K562 (cell line): ENCODE results near the gene USP35. TPM values are rescaled to one million over a fixed set of nuclear protein-coding genes. Genes with fewer than 3 reads are reported as not detected.

Experiments used
- ATAC-seq: fragments of 200-7000 bp; cut with Tn5 transposase; 3 replicates; pipeline ENCODE4 v1.9.1; 2020; ENCODE audit warnings: moderate library complexity
- BruUV-seq: library from RNA; stranded (reverse); fragments of 400-500 nt; replicated peaks from 2 replicates; lab custom pipeline; 2021; lab: Mats Ljungman, UMichigan
- CTCF ChIA-PET: fragments of 300-600 bp; formaldehyde crosslinking; extraction: SDS; loops from one replicate; lab custom pipeline; 2021; ENCODE audit warnings: low intra/inter-chr PET ratio; lab: Yijun Ruan, JAX
- POLR2A ChIA-PET: fragments of 300-600, 350-650 bp; sonication (Branson Sonifier 250); formaldehyde crosslinking; extraction: SDS; loops from one replicate; lab custom pipeline; 2021; ENCODE audit warnings: antibody characterized with exemption, inconsistent platforms; lab: Yijun Ruan, JAX
- DNase-seq, 4 experiments: peaks; one replicate each; pipeline versions ENCODE4 v3.0.0 to v3.0.0-alpha.2; 2011 to 2018; ENCODE audit warnings: low spot score in 3 of 4, mixed read lengths in 3 of 4; ENCODE audit errors: extremely low read depth in 1 of 4
- FAIRE-seq: peaks from 2 replicates; lab custom pipeline; 2011; peaks lifted over from hg19 to GRCh38; lab: Jason Lieb, UNC
- H2AFZ ChIP-seq: 2 replicates; pipeline ENCODE4 v1.6.0; 2011; ENCODE audit warnings: low read depth, low read length, control low read depth, inconsistent platforms
- H3K27ac ChIP-seq: fragments of 200-600 bp; 3 replicates; pipeline ENCODE4 v1.8.0; 2011; ENCODE audit warnings: low read depth, mild to moderate bottlenecking, control low read depth, inconsistent platforms, low read length, moderate library complexity, mixed read lengths; ENCODE audit errors: extremely low read depth
- H3K27me3 ChIP-seq, 2 experiments: fragments of 300-600 bp in 1 of 2; 2 replicates in 1 of 2; 3 replicates in 1 of 2; pipeline versions ENCODE4 v1.6.0 to v1.8.0; 2011; ENCODE audit warnings: inconsistent platforms in 2 of 2, low read length in 2 of 2, mild to moderate bottlenecking in 1 of 2, mixed read lengths in 1 of 2, moderate library complexity in 1 of 2; ENCODE audit not compliant: control insufficient read depth in 2 of 2, insufficient read depth in 2 of 2
- H3K36me3 ChIP-seq: fragments of 300-600 bp; 3 replicates; pipeline ENCODE4 v1.8.0; 2011; ENCODE audit warnings: mild to moderate bottlenecking, low read length, inconsistent platforms; ENCODE audit not compliant: control insufficient read depth, insufficient read depth
- H3K4me1 ChIP-seq, 2 experiments: fragments of 200-600 bp in 1 of 2; replicated peaks in 1 of 2; 2 replicates in 1 of 2; 3 replicates in 1 of 2; pipeline versions ENCODE4 v1.5.1 to v1.8.0; 2011; ENCODE audit warnings: inconsistent platforms in 2 of 2, low read length in 2 of 2, mild to moderate bottlenecking in 1 of 2, mixed read lengths in 1 of 2, moderate library complexity in 1 of 2; ENCODE audit not compliant: control insufficient read depth in 2 of 2, insufficient read depth in 2 of 2
- H3K4me2 ChIP-seq: 2 replicates; pipeline ENCODE4 v1.6.1; 2011; ENCODE audit warnings: low read length, control low read depth, inconsistent platforms, mixed read lengths; ENCODE audit not compliant: insufficient read depth
- H3K4me3 ChIP-seq: fragments of 200-600 bp; sonication (generic), shearing (Covaris generic); 2 replicates; pipeline ENCODE4 v1.5.1; 2016; ENCODE audit warnings: control low read depth, inconsistent platforms
- H3K79me2 ChIP-seq: fragments of 200-600 bp; 3 replicates; pipeline ENCODE4 v1.8.0; 2011; ENCODE audit warnings: low read length, inconsistent platforms; ENCODE audit not compliant: control insufficient read depth, insufficient read depth
- H3K9ac ChIP-seq, 2 experiments: 2 replicates each; pipeline versions ENCODE4 v1.6.0 to v1.6.1; 2011; ENCODE audit warnings: low read depth in 2 of 2, low read length in 2 of 2, control low read depth in 1 of 2, inconsistent platforms in 1 of 2, mild to moderate bottlenecking in 1 of 2, mixed read lengths in 1 of 2; ENCODE audit not compliant: insufficient read depth in 1 of 2
- H3K9me1 ChIP-seq: one replicate; pipeline ENCODE4 v1.6.0; 2011; ENCODE audit warnings: inconsistent platforms, mild to moderate bottlenecking, low read length, moderate library complexity; ENCODE audit not compliant: control insufficient read depth, insufficient read depth
- H3K9me3 ChIP-seq: replicated peaks from 2 replicates; pipeline ENCODE4 v1.5.1; 2011; ENCODE audit warnings: low read depth, low read length, inconsistent platforms; ENCODE audit not compliant: control insufficient read depth, insufficient read depth
- H4K20me1 ChIP-seq: replicated peaks from 2 replicates; pipeline ENCODE4 v1.6.1; 2011; ENCODE audit warnings: low read length, inconsistent platforms, mixed read lengths; ENCODE audit not compliant: control insufficient read depth, insufficient read depth
- ELK3 ChIP-seq: fragments of 450-650 bp; formaldehyde crosslinking; IDR thresholded peaks from 2 replicates; pipeline ENCODE4 v1.4.0; 2020; ENCODE audit warnings: mild to moderate bottlenecking
- HDGF ChIP-seq: fragments of 450-650 bp; IDR thresholded peaks from 2 replicates; pipeline ENCODE4 v1.6.1; 2016
- HEY1 ChIP-seq: fragments of 250-450 bp; sonication (Bioruptor Pico); IDR thresholded peaks from 2 replicates; pipeline ENCODE4 v1.5.0; 2020; ENCODE audit warnings: mild to moderate bottlenecking, moderate library complexity, borderline replicate concordance
- VEZF1 ChIP-seq: fragments of 200-800 bp; sonication (Bioruptor generic); IDR thresholded peaks from 2 replicates; pipeline ENCODE4 v1.6.1; 2017; ENCODE audit warnings: missing genetic modification characterization, missing compliant biosample characterization
- ZBTB33 ChIP-seq: sonication (generic); formaldehyde crosslinking; IDR thresholded peaks from 2 replicates; pipeline ENCODE4 v1.8.1; 2023; ENCODE audit warnings: mild to moderate bottlenecking, missing genetic modification reagents
- ZKSCAN1 ChIP-seq: fragments of 150-350 bp; IDR thresholded peaks from 2 replicates; pipeline ENCODE4 v1.6.1; 2016; ENCODE audit warnings: low read depth, low read length
- whole genome bisulfite sequencing: fragments of 100-300 bp; shearing (Covaris generic); methylation state at CpG from one replicate; pipeline ENCODE4 v1.1.6; 2016; ENCODE audit warnings: low coverage, mixed read lengths; ENCODE audit not compliant: insufficient coverage; ENCODE audit errors: missing lambda C conversion rate; 5-methylcytosine and 5-hydroxymethylcytosine counted together
- in situ Hi-C: fragments of 300-500 bp; cut with MboI; formaldehyde crosslinking; loops from 4 replicates; pipeline ENCODE4 v1.15.0; 2018; ENCODE audit warnings: inconsistent platforms, mixed read lengths
- intact Hi-C: fragments of 100-400 bp; cut with micrococcal nuclease; formaldehyde crosslinking; loops from 2 replicates; pipeline ENCODE4 v1.14.2; 2022
- polyA plus RNA-seq, 8 experiments: library from polyadenylated mRNA; depleted of rRNA in 4 of 8; stranded (reverse) in 5 of 8; unstranded in 3 of 8; fragments of >200 nt; fragmentation: Nextera tagmentation in 2 of 8; fragmentation: Illumina TruSeq in 1 of 8; extraction: Ambion mirVana in 2 of 8; extraction: Trizol in 1 of 8; gene quantifications; 2 replicates each; pipeline versions ENCODE4 v1.2.1 to v1.2.3, GENCODE V29; 2011 to 2014; ENCODE audit warnings: inconsistent platforms in 1 of 8, missing spikeins in 1 of 8
- total RNA-seq, 7 experiments: library from RNA; depleted of rRNA in 6 of 7; stranded (reverse); fragments of >200 nt in 6 of 7; fragmentation: Illumina TruSeq in 2 of 7; extraction: Trizol in 2 of 7; gene quantifications; 2 replicates each; pipeline versions ENCODE4 v1.2.1 to v1.2.3, GENCODE V29; 2011 to 2021; ENCODE audit warnings: low replicate concordance in 1 of 7

Gene USP35
- total and polyA plus RNA-seq, 9 of the 15 experiments (the other 6 are each of a cell fraction or from before 2014, with no cell fraction given) = 0.01 to 4.8 (median 3.6) TPM

GRCh38 chr11:78161962-78162371, 26.8 kb upstream of the USP35 start (continued):
- TF ChIP-seq VEZF1 (CRISPR knock-in tag) (peak; percentile 63; the same call in 1 of the 2 replicates), ZBTB33 (CRISPR knock-in tag) (no peak), HEY1 (CRISPR knock-in tag) (no peak), HDGF (no peak)

- ChIA-PET POLR2A (interaction anchor here (1.2 to 1.3 kb wide), 2 partner anchors 23 to 26 kb away, joined by 3 to 4 read pairs; no protein-coding TSS in a partner anchor), CTCF (no interaction called here)
- in situ Hi-C loops (no loop called here), intact Hi-C loops (no loop called here)
- no peaks in the 10 kb centered on the region for H3K36me3 ChIP-seq
- no peak overlapping the region for H3K4me3 ChIP-seq
- no peak for DNase-seq
- no peaks in the 10 kb centered on the region for H3K9me3 ChIP-seq
- 63% methylated on average over 2 of the region's 2 CpGs for WGBS
- no peak overlapping the region for H3K27ac ChIP-seq
- no peak overlapping the region for H3K9ac ChIP-seq
- H3K79me2 ChIP-seq = no peaks in the 10 kb centered on the region
- 0 out of 2 replicates have a peak, but pooled peaks have one; percentile 23 for TF ChIP-seq ZKSCAN1
- no peak for TF ChIP-seq ELK3 (CRISPR knock-in tag)
- BruUV-seq = no TSS peak
- H3K9me1 ChIP-seq = no peaks in the 10 kb centered on the region
- H3K4me1 ChIP-seq = peaks cover 4 to 17% of the 10 kb centered on the region in 2 experiments; a peak in 4 of 5 replicates
- H2AFZ ChIP-seq = no peak overlapping the region
- H3K27me3 ChIP-seq = no peaks in the 10 kb centered on the region
- H4K20me1 ChIP-seq = no peaks in the 10 kb centered on the region
- ATAC-seq = no peak
- no peak for FAIRE-seq
- no peak overlapping the region for H3K4me2 ChIP-seq
Observed at GRCh38 chr11:78163828-78164227, 24.9 kb upstream of the USP35 start.
